NCI-H1436 treated with DMSO at 0.1 percent for 48 hours (cell line): ENCODE measurements around the gene SYT6.

ENCODE experiments used
- DNase-seq: peaks from one replicate; lab custom pipeline; 2025; lab: John Stamatoyannopoulos, UW

Gene SYT6

GRCh38 chr1:114153261-114154145, at the start of gene SYT6:
TSS of gene SYT6 (minus strand) at chr1:114153869. CDS start at chr1:114153772, 97 bp downstream.
- DNase-seq, result no peak

- no peak for DNase-seq
Observed at GRCh38 chr1:114201486-114201885, 47.8 kb upstream of the SYT6 start.

GRCh38 chr1:114199017-114199594, 45.4 kb upstream of the SYT6 start:
- DNase-seq, result no peak

DNA sequence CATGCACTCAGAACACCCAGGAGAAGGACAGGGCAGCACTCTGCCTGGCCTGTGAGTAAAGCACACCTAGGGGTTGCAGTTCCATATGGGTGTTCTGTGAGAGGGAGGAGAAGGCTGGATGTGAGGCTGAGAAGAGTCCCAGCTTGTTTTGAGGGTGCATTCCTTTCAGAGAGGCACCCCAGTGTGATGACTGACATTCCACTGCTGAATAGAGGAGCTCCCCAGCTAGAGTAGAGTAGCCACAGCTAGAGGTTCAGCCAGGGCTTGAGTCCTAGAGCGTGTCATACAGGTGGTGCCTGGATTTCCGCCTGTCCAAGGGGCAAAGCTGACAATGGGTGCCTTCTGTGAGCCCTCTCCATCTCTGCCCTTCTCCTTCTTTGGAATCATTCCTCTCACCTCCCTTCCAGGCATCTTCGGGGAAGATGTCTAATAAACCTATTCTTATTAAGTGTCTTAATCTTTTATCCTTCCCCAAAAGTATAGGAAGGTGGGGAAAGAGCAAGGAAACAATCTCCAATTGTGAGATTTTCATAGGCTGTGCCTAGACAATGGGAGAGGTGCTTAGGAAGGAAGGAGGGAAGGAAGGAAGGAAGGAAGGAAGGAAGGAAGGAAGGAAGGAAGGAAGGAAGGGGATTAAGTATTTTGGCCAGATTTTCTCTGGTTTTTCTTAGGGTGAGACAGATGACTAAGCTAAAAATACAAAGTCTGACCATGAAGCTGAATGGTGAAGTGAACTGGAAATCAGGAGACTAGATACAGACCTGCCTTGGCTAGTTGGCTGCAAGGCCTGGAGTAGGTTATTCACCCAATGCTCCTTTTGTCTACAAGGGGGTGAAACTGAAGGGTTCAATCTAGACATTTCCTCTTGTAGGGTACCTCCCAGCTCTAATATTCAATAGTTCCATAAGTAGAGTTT, 43.6 kb upstream of the SYT6 start:
- DNase-seq, result no peak

GRCh38 chr1:114195819-114196218, 42.1 kb upstream of the SYT6 start:
- DNase-seq, result no peak

DNA sequence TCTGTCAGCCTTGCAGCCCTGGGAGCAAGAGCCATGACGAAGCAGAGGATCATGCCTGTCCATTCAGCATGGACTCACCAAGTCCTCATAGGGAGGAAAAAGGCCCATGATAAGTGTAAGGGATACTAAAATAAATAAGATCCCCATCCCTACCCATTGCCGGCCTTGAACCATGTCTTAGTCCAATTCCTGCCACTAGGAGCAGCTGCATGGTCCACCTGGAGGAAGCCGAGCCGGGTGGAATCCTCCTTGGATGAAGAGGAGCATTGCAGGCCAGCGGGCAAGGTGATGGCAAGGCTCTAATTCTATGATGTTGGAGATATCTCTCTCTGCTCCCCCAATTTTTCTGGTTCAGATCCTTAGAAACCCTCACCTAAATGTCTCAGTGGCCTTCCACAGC, 38.7 kb upstream of the SYT6 start:
- DNase-seq, result no peak

- DNase-seq, result no peak
Observed at GRCh38 chr1:114189398-114189797, 35.7 kb upstream of the SYT6 start.

DNA sequence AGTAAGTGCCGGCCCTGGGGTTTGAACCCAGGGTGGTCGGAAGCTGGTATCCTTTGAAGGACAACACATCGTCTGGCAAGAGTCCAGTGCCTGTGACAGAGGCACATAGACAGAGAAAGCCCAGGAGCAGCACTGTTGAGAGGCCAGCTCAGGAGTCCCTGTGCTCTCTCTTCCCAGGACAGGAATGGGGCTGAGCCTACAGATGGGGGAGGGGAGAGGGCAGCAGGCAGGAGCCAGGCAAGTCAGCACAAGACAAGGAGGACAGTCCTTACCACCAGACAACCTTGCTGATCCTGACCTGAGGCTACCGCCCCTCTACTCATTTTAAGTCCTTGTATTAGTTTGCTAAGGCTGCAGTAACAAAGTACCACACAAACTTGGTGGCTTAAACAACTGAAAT, 27.7 kb upstream of the SYT6 start:
- no peak for DNase-seq

DNA sequence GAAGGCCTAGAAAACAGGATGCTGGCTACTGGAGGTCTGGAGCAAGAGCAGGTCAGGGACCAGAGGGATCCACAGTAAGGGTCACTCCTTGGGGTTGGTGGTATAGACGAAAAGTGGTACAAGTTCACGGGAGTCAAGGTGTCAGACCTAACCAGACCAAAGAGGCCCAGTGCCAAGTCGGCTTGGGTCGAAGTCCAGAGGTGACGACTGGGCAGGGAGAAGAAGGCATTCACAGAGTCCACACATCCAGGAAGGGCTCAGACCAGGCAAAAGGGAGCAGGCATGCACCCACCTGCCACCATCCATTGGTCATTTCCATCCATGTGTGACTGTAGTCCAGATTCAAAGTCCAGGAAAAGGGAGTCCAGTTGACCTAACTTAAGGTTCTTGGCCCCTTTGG, 27.1 kb upstream of the SYT6 start:
- DNase-seq, result no peak

GRCh38 chr1:114178936-114179335, 25.3 kb upstream of the SYT6 start:
- DNase-seq, result no peak

DNA sequence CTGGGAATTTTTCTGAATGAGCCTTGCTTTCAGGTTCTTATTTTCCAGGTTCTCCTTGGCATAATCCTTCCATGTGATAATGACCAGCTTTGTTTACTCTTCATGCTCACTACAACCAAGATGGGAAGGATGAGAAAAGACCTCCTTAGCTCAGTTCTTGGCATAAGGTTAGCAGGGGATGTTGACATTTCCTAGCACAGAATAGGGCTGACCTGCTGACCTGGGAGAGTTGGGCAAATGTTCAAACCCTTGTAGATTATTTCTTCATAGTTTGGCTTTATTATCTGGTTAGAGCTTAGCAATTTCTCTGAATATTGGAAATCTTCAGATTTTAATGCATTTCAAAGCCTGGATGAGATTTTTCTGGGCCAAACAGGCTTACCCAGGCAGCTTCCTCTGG, 23.6 kb upstream of the SYT6 start:
- DNase-seq, result no peak

DNA sequence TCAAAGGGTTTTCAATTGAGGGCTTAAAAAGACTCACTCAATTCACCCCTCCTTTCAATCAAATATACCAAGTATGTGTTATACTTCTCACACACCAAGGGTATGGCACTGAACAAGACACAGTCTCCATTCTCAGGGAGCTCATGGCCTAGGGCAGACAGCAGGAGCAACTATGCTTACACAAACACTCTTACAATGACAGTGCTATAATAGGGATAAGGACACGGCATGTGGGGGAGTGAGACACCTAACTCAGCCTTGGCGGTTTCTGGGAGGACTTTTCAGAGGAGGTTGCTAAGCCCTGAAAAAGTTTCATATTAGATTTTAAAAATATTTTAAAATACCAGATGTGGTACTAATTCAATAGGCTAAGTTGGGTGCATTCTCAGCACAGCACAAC, 22.7 kb upstream of the SYT6 start:
- no peak for DNase-seq

DNA sequence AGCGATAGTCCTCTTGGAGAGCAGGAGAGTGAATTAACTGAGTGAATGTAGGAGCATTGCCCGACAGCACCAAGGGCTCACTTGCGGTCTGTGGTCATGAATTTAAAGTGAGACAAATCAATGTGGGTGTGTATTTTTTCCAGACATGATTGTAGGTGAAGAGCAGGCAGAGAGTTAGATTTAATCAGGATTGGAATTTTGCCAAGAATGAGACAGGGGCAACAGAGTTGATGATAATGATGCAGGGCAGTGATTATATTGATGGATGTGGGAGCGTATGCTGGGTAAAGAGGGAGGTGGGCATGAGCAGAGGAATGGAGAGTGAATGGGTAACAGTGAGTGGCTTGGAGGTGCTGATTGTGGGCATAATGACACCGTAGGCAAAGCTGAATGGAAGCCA, 20.0 kb upstream of the SYT6 start:
- DNase-seq, result no peak

DNA sequence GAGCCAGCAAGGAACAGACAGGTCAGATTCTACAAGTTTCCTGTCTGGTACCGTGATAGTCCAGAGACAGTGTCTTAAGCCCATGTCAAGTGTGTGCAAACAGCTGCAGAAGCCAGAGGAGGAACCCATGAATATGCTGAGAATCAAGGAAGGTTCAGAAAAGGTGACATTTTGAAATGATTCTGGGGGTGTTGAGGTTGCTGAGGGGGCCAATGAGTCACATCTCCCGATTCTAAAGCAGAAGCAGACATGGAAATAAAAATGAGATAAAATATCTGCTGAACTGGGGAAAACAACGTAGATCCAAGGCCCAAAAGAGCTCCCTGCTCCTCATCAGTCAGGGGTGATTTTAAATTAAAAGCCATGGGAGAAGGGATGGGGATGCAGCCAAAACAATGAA, 15.8 kb upstream of the SYT6 start:
- DNase-seq, result no peak

- DNase-seq, result no peak
Observed at GRCh38 chr1:114167226-114167625, 13.6 kb upstream of the SYT6 start.

- DNase-seq, result no peak
Observed at GRCh38 chr1:114164840-114165543, 11.3 kb upstream of the SYT6 start.

GRCh38 chr1:114159941-114160340, 6.3 kb upstream of the SYT6 start:
- DNase-seq, result no peak

DNA sequence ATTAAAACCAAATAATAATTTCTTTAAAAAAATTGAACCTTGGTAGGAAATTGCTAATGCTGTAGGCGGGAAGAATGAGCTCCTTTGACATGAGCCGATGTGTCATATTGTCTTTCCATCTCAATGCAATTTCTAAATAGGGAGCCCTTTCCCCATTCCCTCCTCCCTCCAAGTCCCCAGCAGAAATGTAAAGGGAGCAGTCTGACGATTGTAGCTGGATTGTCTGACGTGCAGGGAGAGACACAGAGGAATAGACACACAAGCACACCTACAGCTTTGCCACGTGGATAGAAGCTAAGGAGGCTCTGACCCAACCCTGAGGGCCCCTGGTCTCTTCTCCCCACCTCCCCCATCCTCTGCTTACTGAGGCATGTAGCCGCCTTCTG, 3.6 kb upstream of the SYT6 start:
- no peak for DNase-seq

GRCh38 chr1:114156538-114157274, 3.0 kb upstream of the SYT6 start:
- DNase-seq, result no peak

DNA sequence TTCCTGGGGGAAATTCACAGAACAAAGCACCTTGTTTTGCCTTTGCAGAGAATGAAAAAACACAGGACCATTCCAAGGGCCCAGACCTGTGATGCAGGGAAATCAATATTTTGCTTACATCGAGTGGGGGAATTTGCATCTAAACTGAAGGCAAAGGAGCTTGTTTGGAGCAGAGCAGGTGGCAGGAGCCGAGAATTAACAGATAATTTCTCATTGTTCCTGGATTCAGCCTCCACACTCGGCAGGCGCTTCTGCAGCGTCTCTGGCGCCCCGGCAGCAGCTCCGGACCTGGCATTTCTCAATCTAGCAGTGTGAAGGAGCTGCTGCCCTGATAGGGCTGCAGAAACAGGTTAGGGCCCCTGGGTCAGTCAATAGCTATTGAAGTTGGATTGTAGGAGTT, 2.0 kb upstream of the SYT6 start:
- DNase-seq, result no peak

GRCh38 chr1:114154963-114155322, 1.3 kb upstream of the SYT6 start:
- DNase-seq, result no peak
